ENCODE results near the gene IGSF8.
A peak's percentile ranks its signal among the peaks of the same experiment; 100 is the strongest.
"Not testable (repeated sequence)": the region's sequence is repeated elsewhere in the genome, so short reads cannot be mapped to it uniquely, and the experiment has no call there.

The IGSF8 gene

GRCh38 chr1:160097911-160098851, at the start of gene IGSF8:
IGSF8 (minus strand) TSS chr1:160098619; CDS start chr1:160098472, 147 bp downstream.
- peak; percentile 24 for DNase-seq

GRCh38 chr1:160148121-160148520, 49.7 kb upstream of the IGSF8 start:
- DNase-seq: no peak

- no peak for DNase-seq
Measured at GRCh38 chr1:160146107-160146506, 47.7 kb upstream of the IGSF8 start.

GRCh38 chr1:160144921-160145320, 46.5 kb upstream of the IGSF8 start:
- DNase-seq: no peak

GRCh38 chr1:160143695-160144094, 45.3 kb upstream of the IGSF8 start:
- no peak for DNase-seq

- no peak for DNase-seq
Measured at GRCh38 chr1:160139840-160140239, 41.4 kb upstream of the IGSF8 start.

- no peak for DNase-seq
Measured at GRCh38 chr1:160137216-160137862, 38.9 kb upstream of the IGSF8 start.

- no peak for DNase-seq
Measured at GRCh38 chr1:160136926-160137200, 38.4 kb upstream of the IGSF8 start.

- no peak for DNase-seq
Measured at GRCh38 chr1:160136121-160136925, 37.9 kb upstream of the IGSF8 start.

GRCh38 chr1:160134791-160135572, 36.6 kb upstream of the IGSF8 start:
- no peak for DNase-seq

GRCh38 chr1:160133990-160134770, 35.8 kb upstream of the IGSF8 start:
- DNase-seq: no peak

- no peak for DNase-seq
Measured at GRCh38 chr1:160131803-160132565, 33.6 kb upstream of the IGSF8 start.

GRCh38 chr1:160130939-160131338, 32.5 kb upstream of the IGSF8 start:
- no peak for DNase-seq

- DNase-seq: no peak
Measured at GRCh38 chr1:160130486-160130885, 32.1 kb upstream of the IGSF8 start.

GRCh38 chr1:160129966-160130365, 31.5 kb upstream of the IGSF8 start:
- no peak for DNase-seq

GRCh38 chr1:160129558-160129957, 31.1 kb upstream of the IGSF8 start:
- DNase-seq: no peak

- no peak for DNase-seq
Measured at GRCh38 chr1:160129046-160129445, 30.6 kb upstream of the IGSF8 start.

GRCh38 chr1:160128636-160129035, 30.2 kb upstream of the IGSF8 start:
- DNase-seq: no peak

GRCh38 chr1:160127865-160128523, 29.6 kb upstream of the IGSF8 start:
- DNase-seq: no peak

GRCh38 chr1:160127381-160127780, 29.0 kb upstream of the IGSF8 start:
- no peak for DNase-seq

- not testable (repeated sequence) for DNase-seq
Measured at GRCh38 chr1:160126342-160126741, 27.9 kb upstream of the IGSF8 start.

All from NCI-H1417 treated with DMSO at 0.1 percent for 48 hours (cell line).